IMR-90 (cell line): ENCODE measurements around the gene HYLS1.

Source experiments
- BHLHE40 ChIP-seq: fragments of 150-350 bp; IDR thresholded peaks from 2 replicates; pipeline ENCODE4 v1.6.1; 2016; ENCODE audit warnings: mild to moderate bottlenecking, low read depth, low read length
- CEBPB ChIP-seq: IDR thresholded peaks from 2 replicates; pipeline ENCODE4 v1.6.1; 2012; ENCODE audit warnings: low read depth, low read length, improper control_type of control experiment
- MAZ ChIP-seq: IDR thresholded peaks from 2 replicates; pipeline ENCODE4 v1.6.1; 2012; ENCODE audit warnings: low read depth, mild to moderate bottlenecking, low read length, improper control_type of control experiment, moderate library complexity, borderline replicate concordance
- POLR2A ChIP-seq: IDR thresholded peaks from 2 replicates; pipeline ENCODE4 v1.6.1; 2012; ENCODE audit warnings: mild to moderate bottlenecking, low read depth, low read length
- RFX5 ChIP-seq: IDR thresholded peaks from 2 replicates; pipeline ENCODE4 v1.8.0; 2012; ENCODE audit warnings: low read depth, mild to moderate bottlenecking, low read length, moderate library complexity
- SMC3 ChIP-seq: fragments of 150-350 bp; IDR thresholded peaks from 2 replicates; pipeline ENCODE4 v1.6.1; 2016; ENCODE audit warnings: low read depth, mild to moderate bottlenecking, antibody characterized with exemption, low read length, moderate library complexity
- TF ChIP-seq, protein P1 (sequence below): conservative IDR thresholded peaks from 2 replicates; pipeline ENCODE4 v1.5.1; 2012; ENCODE audit warnings: mild to moderate bottlenecking, low read depth, low read length, improper control_type of control experiment

DNA sequence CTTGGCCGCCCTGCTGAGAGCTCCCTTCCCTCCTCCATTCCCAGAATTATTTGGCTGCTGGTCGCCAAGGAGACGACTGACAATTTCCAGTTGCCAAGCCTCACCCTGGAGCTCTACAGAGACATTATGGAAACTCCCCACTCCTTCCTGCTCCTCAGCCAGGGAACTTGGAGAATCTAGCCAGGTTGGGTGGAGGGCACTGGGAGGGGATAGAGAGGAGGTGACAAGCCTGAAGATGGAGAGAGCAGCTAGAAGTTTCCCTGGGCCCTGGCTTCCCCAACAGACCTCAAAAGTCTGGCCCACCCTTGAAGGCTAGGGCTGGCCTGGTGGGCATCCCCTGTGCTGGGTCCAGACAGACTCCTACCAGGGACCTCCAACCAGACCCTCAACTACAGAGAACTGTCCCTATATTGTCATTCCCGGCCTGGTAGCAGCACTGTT lies 51.6 kb downstream of the HYLS1 start:
- TF ChIP-seq RFX5 (no peak), POLR2A (no peak), CEBPB (no peak), MAZ (no peak), SMC3 (no peak), BHLHE40 (no peak)
- TF ChIP-seq, protein P1, sequence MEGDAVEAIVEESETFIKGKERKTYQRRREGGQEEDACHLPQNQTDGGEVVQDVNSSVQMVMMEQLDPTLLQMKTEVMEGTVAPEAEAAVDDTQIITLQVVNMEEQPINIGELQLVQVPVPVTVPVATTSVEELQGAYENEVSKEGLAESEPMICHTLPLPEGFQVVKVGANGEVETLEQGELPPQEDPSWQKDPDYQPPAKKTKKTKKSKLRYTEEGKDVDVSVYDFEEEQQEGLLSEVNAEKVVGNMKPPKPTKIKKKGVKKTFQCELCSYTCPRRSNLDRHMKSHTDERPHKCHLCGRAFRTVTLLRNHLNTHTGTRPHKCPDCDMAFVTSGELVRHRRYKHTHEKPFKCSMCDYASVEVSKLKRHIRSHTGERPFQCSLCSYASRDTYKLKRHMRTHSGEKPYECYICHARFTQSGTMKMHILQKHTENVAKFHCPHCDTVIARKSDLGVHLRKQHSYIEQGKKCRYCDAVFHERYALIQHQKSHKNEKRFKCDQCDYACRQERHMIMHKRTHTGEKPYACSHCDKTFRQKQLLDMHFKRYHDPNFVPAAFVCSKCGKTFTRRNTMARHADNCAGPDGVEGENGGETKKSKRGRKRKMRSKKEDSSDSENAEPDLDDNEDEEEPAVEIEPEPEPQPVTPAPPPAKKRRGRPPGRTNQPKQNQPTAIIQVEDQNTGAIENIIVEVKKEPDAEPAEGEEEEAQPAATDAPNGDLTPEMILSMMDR, result no peak
